Caco-2 (cell line): ENCODE data around the gene IL17RA. TPM values are rescaled to one million over a fixed set of nuclear protein-coding genes. Genes with fewer than 3 reads are reported as not detected.

ENCODE experiments used
- BruUV-seq: library from RNA; stranded (reverse); fragments of 400-500 nt; replicated peaks from 2 replicates; lab custom pipeline; 2021; lab: Mats Ljungman, UMichigan
- CTCF ChIA-PET: fragments of 300-600 bp; sonication (Branson Sonifier 250); formaldehyde crosslinking; loops from one replicate; lab custom pipeline; 2022; ENCODE audit warnings: antibody characterized with exemption; lab: Charles Lee
- POLR2A ChIA-PET: fragments of 300-600 bp; sonication (Branson Sonifier 250); formaldehyde crosslinking; loops from one replicate; lab custom pipeline; 2022; ENCODE audit warnings: antibody characterized with exemption; lab: Charles Lee
- DNase-seq, 2 experiments: peaks; one replicate each; pipeline versions ENCODE4 v3.0.0 to v3.0.0-alpha.2; 2020 to 2022
- H3K27me3 ChIP-seq: replicated peaks from 2 replicates; pipeline ENCODE4 v1.6.0; 2011; ENCODE audit warnings: low read length; ENCODE audit not compliant: control insufficient read depth, insufficient read depth
- H3K36me3 ChIP-seq: 2 replicates; pipeline ENCODE4 v1.5.1; 2011; ENCODE audit warnings: low read length; ENCODE audit not compliant: control insufficient read depth, insufficient read depth
- H3K4me1 ChIP-seq: fragments of 250-450 bp; sonication (Bioruptor Pico); 2 replicates; pipeline ENCODE4 v1.5.1; 2020; ENCODE audit warnings: mild to moderate bottlenecking
- H3K4me3 ChIP-seq: 2 replicates; pipeline ENCODE4 v1.5.1; 2011; ENCODE audit warnings: low read depth, mild to moderate bottlenecking, control low read depth, low read length
- H3K9me3 ChIP-seq: fragments of 250-450 bp; sonication (Bioruptor Pico); 2 replicates; pipeline ENCODE4 v1.5.1; 2020; ENCODE audit warnings: mild to moderate bottlenecking, moderate library complexity
- H3K27ac Mint-ChIP-seq: one replicate; pipeline ENCODE4 v1.8.0; 2022; ENCODE audit warnings: mixed read lengths; ENCODE audit not compliant: unreplicated experiment
- H3K27me3 Mint-ChIP-seq: one replicate; pipeline ENCODE4 v1.8.0; 2022; ENCODE audit warnings: mixed read lengths; ENCODE audit not compliant: insufficient read depth, unreplicated experiment
- H3K36me3 Mint-ChIP-seq: one replicate; pipeline ENCODE4 v1.8.0; 2022; ENCODE audit warnings: mild to moderate bottlenecking, mixed read lengths; ENCODE audit not compliant: insufficient read depth, unreplicated experiment
- H3K4me1 Mint-ChIP-seq: one replicate; pipeline ENCODE4 v1.8.0; 2022; ENCODE audit warnings: low read depth, mixed read lengths; ENCODE audit not compliant: unreplicated experiment
- H3K4me3 Mint-ChIP-seq: one replicate; pipeline ENCODE4 v1.8.0; 2022; ENCODE audit warnings: mild to moderate bottlenecking, moderate library complexity, mixed read lengths; ENCODE audit not compliant: unreplicated experiment
- H3K9me3 Mint-ChIP-seq: one replicate; pipeline ENCODE4 v1.8.0; 2022; ENCODE audit warnings: mixed read lengths; ENCODE audit not compliant: unreplicated experiment
- intact Hi-C: fragments of 100-400 bp; cut with micrococcal nuclease; formaldehyde crosslinking; loops from one replicate; pipeline ENCODE4 v1.10.0; 2022; ENCODE audit not compliant: unreplicated experiment
- total RNA-seq: library from RNA; stranded (reverse); gene quantifications from 2 replicates; pipeline ENCODE4 v1.2.3, GENCODE V29; 2022
- TF ChIP-seq, protein P1 (sequence below), 2 experiments: fragments of 200-600 bp in 1 of 2; IDR thresholded peaks; 1 replicate in 1 of 2; 2 replicates in 1 of 2; pipeline versions ENCODE4 v1.5.1 to v1.8.0; 2011 to 2022; ENCODE audit warnings: antibody characterized with exemption in 1 of 2, control low read depth in 1 of 2, inconsistent platforms in 1 of 2, low read depth in 1 of 2, low read length in 1 of 2, mild to moderate bottlenecking in 1 of 2, moderate library complexity in 1 of 2; ENCODE audit not compliant: insufficient read depth in 1 of 2, severe bottlenecking in 1 of 2, unreplicated experiment in 1 of 2

Gene IL17RA
- total RNA-seq, 1 experiment from 2014 or later = 14.5 TPM

DNA sequence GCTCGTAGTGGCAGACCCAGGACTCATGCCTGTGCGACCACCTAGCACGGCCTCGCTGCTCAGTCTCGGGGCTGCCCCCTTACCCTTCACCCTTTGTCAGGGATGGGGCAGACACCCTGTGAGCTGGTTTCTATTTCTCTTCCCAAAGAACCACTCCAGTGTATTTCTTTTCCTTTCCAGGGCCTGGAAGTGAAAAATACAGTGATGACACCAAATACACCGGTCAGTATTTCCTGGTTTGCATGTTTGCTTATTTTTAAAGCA lies 22.7 kb downstream of the IL17RA start:
- H3K9me3 Mint-ChIP-seq = no peaks in the 10 kb centered on the region
- intact Hi-C loops = no loop called here
- POLR2A ChIA-PET = no interaction called here
- Histone ChIP-seq H3K27me3 (no peaks in the 10 kb centered on the region; the same call in 1 of the 2 replicates), H3K9me3 (no peaks in the 10 kb centered on the region), H3K4me3 (no peak overlapping the region), H3K36me3 (no peaks in the 10 kb centered on the region; the same call in 1 of the 2 replicates), H3K4me1 (no peaks in the 10 kb centered on the region)
- H3K4me3 Mint-ChIP-seq = no peak overlapping the region
- DNase-seq = no peak
- TF ChIP-seq, protein P1, sequence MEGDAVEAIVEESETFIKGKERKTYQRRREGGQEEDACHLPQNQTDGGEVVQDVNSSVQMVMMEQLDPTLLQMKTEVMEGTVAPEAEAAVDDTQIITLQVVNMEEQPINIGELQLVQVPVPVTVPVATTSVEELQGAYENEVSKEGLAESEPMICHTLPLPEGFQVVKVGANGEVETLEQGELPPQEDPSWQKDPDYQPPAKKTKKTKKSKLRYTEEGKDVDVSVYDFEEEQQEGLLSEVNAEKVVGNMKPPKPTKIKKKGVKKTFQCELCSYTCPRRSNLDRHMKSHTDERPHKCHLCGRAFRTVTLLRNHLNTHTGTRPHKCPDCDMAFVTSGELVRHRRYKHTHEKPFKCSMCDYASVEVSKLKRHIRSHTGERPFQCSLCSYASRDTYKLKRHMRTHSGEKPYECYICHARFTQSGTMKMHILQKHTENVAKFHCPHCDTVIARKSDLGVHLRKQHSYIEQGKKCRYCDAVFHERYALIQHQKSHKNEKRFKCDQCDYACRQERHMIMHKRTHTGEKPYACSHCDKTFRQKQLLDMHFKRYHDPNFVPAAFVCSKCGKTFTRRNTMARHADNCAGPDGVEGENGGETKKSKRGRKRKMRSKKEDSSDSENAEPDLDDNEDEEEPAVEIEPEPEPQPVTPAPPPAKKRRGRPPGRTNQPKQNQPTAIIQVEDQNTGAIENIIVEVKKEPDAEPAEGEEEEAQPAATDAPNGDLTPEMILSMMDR (IDR thresholded peaks at IDR 0.05; ENCODE audit: insufficient read depth in 1 of 2, low read depth in 1 of 2, low read length in 1 of 2, severe bottlenecking in 1 of 2, unreplicated experiment in 1 of 2) = no peak
- CTCF ChIA-PET = interaction anchor here (1.3 kb wide), 1 partner anchor 64 kb away, joined by 3 read pairs; no protein-coding TSS in a partner anchor
- no TSS peak for BruUV-seq
- H3K27ac Mint-ChIP-seq = no peak overlapping the region
- H3K4me1 Mint-ChIP-seq = no peaks in the 10 kb centered on the region
- peaks cover 5% of the 10 kb centered on the region for H3K36me3 Mint-ChIP-seq
- H3K27me3 Mint-ChIP-seq = no peaks in the 10 kb centered on the region

DNA sequence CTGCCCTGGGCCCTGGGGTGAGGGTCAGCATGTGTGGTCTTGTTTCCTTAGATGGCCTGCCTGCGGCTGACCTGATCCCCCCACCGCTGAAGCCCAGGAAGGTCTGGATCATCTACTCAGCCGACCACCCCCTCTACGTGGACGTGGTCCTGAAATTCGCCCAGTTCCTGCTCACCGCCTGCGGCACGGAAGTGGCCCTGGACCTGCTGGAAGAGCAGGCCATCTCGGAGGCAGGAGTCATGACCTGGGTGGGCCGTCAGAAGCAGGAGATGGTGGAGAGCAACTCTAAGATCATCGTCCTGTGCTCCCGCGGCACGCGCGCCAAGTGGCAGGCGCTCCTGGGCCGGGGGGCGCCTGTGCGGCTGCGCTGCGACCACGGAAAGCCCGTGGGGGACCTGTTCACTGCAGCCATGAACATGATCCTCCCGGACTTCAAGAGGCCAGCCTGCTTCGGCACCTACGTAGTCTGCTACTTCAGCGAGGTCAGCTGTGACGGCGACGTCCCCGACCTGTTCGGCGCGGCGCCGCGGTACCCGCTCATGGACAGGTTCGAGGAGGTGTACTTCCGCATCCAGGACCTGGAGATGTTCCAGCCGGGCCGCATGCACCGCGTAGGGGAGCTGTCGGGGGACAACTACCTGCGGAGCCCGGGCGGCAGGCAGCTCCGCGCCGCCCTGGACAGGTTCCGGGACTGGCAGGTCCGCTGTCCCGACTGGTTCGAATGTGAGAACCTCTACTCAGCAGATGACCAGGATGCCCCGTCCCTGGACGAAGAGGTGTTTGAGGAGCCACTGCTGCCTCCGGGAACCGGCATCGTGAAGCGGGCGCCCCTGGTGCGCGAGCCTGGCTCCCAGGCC lies 23.7 kb downstream of the IL17RA start:
- TF ChIP-seq, protein P1 (IDR thresholded peaks at IDR 0.05; ENCODE audit: insufficient read depth in 1 of 2, low read depth in 1 of 2, low read length in 1 of 2, severe bottlenecking in 1 of 2, unreplicated experiment in 1 of 2) = no peak
- H3K27me3 ChIP-seq = no peaks in the 10 kb centered on the region; the same call in 1 of the 2 replicates
- POLR2A ChIA-PET = no interaction called here
- no peak overlapping the region for H3K4me3 ChIP-seq
- no peaks in the 10 kb centered on the region; the same call in 1 of the 2 replicates for H3K36me3 ChIP-seq
- H3K9me3 Mint-ChIP-seq = no peaks in the 10 kb centered on the region
- CTCF ChIA-PET = no interaction called here
- no TSS peak for BruUV-seq
- no peaks in the 10 kb centered on the region for H3K4me1 ChIP-seq
- no peaks in the 10 kb centered on the region for H3K27me3 Mint-ChIP-seq
- H3K4me3 Mint-ChIP-seq = no peak overlapping the region
- no peak overlapping the region for H3K27ac Mint-ChIP-seq
- DNase-seq = no peak
- intact Hi-C loops = no loop called here
- H3K36me3 Mint-ChIP-seq = peaks cover 5% of the 10 kb centered on the region
- no peaks in the 10 kb centered on the region for H3K9me3 ChIP-seq
- no peaks in the 10 kb centered on the region for H3K4me1 Mint-ChIP-seq

DNA sequence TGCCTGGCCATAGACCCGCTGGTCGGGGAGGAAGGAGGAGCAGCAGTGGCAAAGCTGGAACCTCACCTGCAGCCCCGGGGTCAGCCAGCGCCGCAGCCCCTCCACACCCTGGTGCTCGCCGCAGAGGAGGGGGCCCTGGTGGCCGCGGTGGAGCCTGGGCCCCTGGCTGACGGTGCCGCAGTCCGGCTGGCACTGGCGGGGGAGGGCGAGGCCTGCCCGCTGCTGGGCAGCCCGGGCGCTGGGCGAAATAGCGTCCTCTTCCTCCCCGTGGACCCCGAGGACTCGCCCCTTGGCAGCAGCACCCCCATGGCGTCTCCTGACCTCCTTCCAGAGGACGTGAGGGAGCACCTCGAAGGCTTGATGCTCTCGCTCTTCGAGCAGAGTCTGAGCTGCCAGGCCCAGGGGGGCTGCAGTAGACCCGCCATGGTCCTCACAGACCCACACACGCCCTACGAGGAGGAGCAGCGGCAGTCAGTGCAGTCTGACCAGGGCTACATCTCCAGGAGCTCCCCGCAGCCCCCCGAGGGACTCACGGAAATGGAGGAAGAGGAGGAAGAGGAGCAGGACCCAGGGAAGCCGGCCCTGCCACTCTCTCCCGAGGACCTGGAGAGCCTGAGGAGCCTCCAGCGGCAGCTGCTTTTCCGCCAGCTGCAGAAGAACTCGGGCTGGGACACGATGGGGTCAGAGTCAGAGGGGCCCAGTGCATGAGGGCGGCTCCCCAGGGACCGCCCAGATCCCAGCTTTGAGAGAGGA lies 24.5 kb downstream of the IL17RA start:
- CTCF ChIA-PET = no interaction called here
- Mint-ChIP-seq H3K27ac (no peak overlapping the region), H3K4me3 (no peak overlapping the region), H3K27me3 (no peaks in the 10 kb centered on the region), H3K4me1 (no peaks in the 10 kb centered on the region), H3K36me3 (peaks cover 5% of the 10 kb centered on the region), H3K9me3 (no peaks in the 10 kb centered on the region)
- H3K27me3 ChIP-seq = no peaks in the 10 kb centered on the region; the same call in 1 of the 2 replicates
- POLR2A ChIA-PET = no interaction called here
- H3K4me3 ChIP-seq = no peak overlapping the region
- H3K9me3 ChIP-seq = no peaks in the 10 kb centered on the region
- BruUV-seq = no TSS peak
- H3K36me3 ChIP-seq = no peaks in the 10 kb centered on the region; the same call in 1 of the 2 replicates
- intact Hi-C loops = no loop called here
- TF ChIP-seq, protein P1 (IDR thresholded peaks at IDR 0.05; ENCODE audit: insufficient read depth in 1 of 2, low read depth in 1 of 2, low read length in 1 of 2, severe bottlenecking in 1 of 2, unreplicated experiment in 1 of 2) = no peak
- DNase-seq = no peak
- H3K4me1 ChIP-seq = no peaks in the 10 kb centered on the region
